GDM1 (cell line): Measurements from ENCODE around the gene TTLL11.
"Not testable (repeated sequence)": the region's sequence is repeated elsewhere in the genome, so short reads cannot be mapped to it uniquely, and the experiment has no call there.

Experiments
- DNase-seq: peaks from one replicate; lab custom pipeline; 2025; lab: John Stamatoyannopoulos, UW

The TTLL11 gene

DNA sequence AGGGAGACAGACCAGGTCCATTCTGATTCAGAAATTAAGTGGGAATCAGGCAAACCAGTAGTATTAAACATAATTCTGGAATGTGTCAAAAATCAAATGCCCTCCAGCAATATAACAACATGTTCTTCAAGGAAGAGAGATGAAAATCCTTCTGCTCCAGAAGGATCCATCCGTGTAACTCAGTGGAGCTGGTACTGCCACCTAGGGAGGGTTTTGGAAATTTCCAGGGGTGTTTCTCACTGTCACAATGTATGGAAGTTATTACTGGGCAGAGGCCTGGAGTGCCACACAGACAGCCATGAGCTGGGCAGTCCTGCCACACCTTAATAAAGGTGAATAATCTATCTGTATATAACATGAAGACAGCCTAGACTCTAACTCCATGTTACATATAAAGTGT lies 87.5 kb downstream of the TTLL11 start:
- no peak for DNase-seq

DNA sequence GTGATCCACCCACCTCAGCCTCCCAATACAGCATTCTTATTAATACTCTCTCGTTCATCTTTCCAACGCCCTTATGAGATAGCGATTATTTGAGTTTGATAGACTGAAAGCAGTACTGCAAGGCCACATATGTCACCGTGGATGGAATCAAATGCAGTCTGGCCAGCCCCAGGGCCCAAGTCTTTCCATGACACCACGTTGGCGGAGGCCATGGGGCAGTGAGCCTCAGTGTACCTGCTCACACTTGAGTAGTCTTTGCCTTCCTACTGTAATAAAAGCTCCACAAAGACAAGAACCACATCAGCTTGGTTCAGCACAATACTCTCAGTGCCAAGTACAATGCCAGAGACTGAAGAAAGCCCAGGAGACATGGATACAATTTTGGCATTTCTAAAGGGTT lies 88.5 kb downstream of the TTLL11 start:
- no peak for DNase-seq

DNA sequence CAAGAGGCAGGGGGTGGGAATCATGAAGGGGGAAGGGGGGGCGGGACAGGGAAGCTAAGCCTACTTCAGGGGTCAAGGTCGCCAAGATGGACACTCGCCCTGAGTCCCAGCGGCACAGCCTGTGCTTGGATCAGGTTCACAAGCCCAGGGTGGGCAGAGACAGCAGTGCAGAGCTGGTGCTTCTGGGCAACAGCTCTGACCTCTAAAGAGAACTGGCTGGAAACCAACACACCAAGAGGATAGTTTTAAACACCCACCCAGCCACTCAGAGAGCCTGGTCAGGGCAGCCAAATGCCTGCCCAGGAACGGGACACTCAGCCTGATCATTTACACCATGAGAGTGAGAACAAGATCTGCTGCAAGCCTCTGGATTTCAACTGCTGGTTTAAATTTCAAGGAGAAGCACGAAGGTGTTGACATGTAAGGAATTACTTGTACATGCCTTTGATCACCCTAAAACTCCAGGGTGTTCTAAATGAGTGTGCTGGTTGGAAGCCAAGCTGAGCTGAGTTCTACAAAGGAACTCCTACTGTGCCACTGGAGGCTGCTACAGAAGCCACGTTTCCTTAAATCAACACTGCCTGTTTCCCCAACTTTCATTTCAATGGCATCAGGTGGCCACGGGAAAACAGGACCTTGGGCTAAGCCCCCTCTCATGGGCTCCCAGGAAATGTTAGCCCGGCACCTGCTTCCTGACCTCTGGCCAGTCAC lies 91.5 kb downstream of the TTLL11 start:
- no peak for DNase-seq

DNA sequence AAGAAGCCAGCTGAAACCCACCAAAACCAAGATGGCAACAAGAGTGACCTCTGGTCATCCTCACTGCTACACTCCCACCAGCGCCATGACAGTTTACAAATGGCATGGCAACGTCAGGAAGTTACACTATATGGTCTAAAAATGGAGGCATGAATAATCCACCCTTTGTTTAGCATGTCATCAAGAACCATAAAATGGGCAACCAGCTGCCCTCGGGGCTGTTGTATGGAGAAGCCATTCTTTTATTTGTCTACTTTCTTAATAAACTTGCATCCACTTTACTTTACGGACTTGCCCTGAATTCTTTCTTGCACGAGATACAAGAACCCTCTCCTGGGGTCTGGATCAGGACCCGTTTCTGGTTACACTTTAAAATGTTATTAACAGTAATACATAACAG lies 92.6 kb downstream of the TTLL11 start:
- not testable (repeated sequence) for DNase-seq

DNA sequence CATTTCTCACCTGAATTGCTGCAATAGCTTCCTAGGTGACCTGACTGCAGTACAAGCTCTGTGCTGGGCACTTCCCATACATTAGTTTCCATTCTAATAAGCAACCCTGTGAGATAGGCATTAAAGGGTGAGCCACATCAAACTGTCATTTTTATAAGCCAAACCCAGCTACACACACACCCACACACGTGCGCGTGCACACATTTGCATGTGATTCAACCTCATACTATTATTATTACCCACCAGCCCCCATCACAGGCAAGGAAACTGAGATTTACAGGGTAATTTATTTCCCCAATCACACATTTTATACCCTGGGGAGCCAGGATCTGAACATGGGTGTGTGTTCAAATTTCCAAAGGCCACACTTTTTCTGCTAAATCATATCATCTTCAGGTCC lies 93.6 kb downstream of the TTLL11 start:
- DNase-seq = no peak

DNA sequence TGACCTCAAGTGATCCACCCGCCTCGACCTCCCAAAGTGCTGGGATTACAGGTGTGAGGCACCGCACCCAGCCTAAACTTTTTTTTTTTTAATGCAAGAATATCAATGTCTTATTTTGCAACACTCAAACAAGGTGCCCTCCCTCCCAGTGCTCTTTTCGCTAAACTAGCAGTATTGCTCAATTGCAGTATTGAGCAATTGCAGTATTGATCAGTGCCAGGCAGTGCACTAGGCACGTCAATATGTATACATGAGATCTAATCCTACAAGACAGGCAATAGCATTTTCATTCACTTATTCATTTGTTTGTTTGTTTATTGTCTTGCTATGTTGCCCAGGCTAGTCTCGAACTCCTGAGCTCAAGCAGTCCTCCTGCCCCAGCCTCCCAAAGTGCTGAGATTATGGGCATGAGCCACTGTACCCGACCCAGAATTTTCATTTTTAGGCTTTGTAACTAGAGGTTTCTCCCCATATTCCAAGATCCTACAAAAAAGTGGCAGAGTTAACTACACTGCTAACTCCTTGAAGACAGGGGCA lies 94.5 kb downstream of the TTLL11 start:
- DNase-seq = no peak

DNA sequence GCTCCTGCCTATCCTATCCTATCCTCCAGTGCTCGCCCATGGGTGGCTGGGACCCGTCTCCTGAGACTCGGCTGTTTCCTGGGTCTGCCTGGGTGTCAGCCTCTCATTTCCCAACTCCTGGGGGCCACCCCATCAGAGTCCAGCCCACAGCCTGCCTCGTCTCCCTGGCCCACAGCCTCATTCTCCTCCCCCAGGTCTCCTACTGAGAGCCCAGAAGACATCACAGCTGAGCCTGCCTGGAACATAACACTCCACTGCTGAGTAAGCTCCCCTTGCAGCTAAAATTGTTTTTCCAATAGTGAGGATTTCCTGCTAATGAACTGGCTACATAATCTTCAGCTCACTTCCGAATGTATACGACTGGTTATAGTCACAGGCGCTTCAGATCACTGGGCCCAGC lies 95.3 kb downstream of the TTLL11 start:
- DNase-seq = no peak

DNA sequence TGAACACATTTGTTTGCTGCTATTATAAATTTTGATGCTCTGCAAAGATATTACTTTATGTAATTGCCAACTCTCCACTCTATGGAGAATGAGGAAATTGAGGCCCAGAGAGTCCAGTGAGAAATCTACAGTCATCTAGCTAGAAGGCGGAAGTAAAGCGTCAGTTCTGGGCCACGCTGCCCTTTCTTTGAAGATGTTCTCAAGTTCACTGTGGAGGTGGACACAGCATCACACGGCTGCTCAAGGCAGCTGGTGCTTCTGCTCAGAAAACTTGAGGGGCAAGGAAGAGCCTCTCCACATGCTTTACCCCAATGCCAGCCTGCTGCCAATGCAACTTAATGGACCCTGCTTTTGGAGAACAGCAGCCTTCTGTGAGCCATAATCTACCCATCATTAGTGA lies 96.3 kb downstream of the TTLL11 start:
- no peak for DNase-seq

DNA sequence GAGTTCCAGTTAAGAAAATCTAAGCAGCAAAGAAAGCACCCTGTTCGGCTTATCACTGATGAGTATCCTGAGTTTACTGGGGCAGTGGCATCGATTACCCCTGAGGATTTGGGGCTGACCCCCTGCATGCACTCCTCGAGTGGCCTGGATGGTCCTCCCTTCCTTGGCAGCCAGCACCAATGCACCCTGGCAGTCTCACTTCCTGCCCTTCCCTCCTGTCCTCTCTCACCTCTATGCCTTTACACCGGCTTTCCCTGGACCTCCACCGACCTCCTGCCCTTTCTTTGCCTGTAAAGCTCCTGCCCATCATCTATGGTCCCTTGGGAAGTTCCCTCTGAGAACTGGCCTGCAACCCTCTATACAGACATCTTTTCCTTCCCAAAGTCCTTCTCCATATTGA lies 97.1 kb downstream of the TTLL11 start:
- DNase-seq = no peak

DNA sequence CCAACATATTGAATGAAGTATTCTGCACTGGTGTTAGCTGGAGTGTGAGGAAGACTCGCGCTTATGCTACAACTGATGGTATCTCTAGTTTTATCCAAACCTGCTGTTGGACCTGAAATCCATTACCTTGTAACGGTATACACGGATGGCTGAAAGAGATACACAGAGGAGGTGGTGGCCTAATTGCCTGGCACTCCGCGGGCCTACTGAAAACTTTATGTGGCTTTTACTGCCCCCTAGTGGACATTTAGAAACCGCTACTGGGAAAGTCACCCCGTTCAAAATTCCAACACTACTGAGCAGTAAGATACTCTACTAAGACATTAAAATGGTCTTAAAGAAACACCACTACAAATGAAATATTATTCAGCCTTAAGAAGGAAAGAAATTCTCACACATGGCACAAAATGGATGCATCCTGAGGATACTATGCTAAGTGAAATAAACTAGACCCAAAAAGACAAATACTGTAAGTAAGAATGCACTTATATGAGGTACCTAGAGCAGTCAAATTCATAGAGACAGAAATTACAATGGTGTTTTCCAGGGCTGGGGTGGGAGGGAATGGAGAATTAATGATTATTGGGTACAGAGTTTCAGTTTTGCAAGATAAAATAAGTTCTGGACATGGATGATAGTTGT lies 100.4 kb downstream of the TTLL11 start:
- peak; percentile 54 for DNase-seq

DNA sequence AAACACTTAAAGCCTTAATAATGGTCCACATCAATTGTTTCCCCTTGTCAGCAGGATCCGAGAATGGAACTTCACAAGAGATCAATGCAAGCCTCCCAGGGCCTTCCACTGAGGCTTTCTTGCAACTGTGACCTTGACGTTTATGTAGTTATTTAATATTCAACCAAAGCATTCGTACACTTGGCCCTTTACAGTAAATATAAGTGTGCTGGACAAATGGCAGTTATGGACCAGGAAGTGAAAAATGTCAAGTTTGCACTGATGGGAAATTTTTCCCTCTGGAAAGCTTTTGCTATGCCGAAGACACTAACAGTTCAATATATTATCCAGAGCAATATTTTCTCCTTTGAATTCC lies 101.8 kb downstream of the TTLL11 start:
- no peak for DNase-seq

DNA sequence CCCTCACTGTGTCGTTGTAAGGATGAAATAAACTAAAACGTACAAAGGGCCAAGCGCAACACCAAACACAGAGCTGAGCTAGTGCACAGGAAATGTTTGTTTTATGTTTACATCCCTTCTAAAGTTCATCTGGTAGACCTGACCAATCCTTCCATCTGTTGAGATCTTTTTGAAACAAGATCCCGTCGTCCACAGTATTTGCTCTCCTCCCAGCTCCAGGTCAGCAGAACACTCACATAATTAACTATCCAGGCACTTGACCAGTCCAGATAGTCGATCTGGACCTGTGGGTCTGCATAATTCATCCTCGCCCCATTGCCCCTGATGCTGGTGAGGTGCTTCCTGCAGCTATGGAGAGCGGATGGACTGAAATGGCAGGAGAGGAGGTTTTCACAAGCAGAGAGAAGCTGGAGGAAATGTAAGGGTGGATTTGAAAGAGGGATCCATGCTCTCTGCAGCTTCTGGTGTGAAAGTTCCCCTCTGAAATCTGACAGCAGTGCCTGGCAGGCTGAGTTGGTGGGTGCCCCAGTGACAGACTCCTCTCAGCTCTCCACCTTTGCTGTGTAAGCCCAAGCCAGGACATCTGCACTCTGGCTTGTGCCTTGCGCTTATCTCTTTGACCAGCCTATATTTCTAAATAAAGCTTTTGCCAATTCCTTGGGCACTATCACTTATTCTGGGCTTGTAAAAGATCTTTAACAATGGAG lies 102.4 kb downstream of the TTLL11 start:
- DNase-seq = no peak

DNA sequence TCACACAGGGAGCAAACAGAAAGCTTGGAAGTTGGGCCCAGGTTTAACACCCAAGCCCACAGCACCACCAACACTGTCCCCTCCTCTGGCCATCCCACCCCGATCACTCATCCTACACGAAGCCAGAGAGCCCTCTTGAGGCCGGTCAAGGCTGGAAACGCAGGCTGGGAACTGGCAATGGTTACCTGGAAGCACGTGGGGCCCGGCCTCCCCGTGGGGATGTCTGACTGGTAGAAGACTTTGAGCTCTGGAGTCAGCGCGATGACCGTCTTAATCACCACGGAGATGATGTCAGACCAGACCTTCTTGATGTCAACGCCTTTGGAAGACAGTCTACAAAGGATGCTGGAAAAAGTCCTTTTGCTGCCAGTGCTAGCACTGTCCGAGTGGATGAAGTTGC lies 104.1 kb downstream of the TTLL11 start:
- DNase-seq = no peak

DNA sequence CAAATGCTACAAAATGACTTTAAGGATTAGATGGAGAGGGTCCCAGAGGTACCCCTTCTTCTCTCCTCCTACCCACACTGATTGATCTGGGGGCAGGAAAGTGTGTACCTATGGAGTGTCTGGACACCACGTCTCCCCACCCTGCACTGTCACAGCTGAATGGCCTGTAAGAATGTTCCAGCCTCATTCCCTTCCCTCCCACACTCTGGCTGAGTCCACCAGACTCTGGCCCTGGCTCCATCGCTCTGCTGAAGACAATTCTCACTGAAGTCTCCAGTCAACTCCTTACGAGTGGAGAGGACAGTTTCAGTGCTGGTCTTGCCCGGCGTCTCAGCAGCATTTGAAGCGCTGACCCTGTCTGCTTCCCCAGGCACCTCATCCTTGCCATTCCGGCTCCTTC lies 105.8 kb downstream of the TTLL11 start:
- no peak for DNase-seq

DNA sequence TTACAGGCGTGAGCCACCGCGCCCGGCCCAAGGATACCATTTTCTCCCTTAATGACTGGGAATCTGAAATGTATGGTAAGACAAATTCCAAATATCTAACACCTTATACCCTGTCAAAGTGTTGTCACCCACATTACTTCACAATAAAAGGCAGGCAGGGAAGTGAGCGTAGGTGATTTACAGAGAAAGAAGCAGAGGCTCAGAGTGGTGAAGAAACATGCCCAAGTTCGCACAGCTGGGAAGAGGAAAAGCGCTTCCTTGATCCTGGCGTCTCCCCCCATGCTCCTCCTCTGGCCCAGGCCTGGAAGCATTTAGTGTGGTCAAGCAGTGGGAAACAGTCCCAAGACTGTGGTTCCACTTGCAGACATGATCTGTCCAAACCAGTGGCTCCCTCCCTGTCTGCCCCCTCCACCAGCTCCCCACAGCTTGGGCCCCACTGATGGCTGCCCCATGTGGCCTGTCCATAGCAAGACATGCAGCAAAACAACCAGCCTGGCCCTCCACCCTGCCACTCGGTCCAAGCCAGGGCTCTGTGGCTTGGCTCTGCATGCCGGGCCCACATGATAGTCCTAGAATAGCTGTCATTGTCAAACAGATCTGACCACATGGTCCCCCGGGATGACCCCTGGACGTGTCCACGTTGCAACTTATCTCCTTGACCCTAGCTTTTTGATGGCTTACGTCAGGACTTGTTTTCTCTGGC lies 107.2 kb downstream of the TTLL11 start:
- no peak for DNase-seq

DNA sequence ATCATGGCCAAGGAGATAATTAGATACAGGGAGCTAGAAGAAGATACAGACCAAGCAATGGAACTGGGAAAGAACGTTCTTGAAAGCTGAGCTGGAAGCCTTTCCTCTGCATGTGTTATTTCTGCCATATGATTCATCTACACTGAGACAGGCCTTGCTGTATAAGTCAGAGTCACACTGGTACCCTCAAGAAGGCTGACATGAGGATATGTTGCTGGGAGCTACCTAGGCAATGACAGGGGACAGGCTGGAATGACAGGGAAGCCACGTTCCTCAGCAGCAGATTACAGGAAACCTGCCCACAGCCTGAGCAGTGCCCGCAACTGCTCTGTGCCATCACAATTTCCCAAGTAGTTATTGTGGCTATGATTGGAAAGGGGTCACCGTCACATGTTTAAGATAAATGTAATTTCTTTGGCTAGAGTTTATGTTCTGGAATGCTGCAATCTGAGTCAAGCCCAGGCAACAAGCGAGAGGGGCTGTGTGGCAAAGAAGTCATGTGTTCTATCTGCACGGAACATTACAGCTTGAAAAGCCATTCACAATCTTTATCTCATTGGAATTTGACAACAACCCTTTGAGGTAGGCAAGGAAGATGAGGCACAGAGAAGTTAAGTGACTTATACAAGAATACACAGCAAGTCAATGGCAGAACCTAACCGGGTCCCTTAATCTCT lies 108.2 kb downstream of the TTLL11 start:
- DNase-seq = no peak

DNA sequence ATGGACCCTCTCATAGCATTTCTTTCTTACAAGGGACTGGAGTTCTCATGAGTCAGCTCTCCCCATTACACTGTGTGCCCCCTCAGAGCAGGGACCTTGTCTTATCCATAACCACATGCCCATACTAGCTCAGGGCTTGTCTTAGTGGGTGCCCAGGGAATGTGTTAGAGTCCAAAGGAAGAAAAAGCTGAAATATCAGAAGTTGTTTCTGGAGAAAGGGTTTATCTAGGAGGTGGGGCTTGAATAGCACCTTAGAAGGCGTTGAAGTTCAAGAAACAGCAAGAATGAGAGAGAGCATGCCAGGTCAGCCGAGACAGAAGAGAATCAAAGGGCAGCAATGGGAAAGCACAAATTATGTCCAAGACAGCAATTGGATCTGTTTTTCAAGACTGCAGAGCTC lies 109.4 kb downstream of the TTLL11 start:
- DNase-seq = no peak

DNA sequence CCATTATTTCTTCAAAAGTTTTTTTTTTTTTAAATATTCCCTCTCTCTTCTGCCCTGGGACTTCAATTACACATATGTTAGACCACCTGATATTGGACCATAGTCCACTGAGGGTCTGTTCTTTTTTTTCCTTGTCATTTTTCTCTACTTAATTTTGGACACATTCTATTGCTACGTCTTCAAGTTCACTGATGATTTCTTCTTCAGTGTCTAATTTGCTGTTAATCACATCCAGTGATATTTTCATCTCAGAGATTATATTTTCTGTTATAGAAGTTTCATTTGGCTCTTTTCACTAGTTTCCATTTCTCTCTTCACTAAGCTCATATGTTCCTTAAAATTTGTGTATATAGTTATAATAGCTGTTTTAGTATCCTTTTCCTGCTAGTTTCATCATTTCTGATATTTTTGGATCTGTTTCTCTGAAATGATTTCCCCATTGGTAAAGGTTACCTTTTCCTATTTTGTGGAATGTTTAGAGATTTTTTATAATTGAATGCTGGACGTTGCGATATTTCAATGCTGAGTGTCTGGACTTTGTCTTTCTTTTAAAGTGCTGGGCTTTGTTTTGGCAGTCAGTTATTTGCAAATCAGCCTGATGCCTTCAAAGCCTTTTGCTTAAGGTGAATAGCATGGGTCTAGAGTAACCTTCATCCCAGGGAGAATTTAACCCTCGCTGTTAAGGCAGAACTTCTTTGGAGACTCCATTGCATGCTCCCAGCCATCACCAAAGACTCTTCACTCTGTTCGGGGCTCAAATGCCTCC lies 111.8 kb downstream of the TTLL11 start:
- no peak for DNase-seq

DNA sequence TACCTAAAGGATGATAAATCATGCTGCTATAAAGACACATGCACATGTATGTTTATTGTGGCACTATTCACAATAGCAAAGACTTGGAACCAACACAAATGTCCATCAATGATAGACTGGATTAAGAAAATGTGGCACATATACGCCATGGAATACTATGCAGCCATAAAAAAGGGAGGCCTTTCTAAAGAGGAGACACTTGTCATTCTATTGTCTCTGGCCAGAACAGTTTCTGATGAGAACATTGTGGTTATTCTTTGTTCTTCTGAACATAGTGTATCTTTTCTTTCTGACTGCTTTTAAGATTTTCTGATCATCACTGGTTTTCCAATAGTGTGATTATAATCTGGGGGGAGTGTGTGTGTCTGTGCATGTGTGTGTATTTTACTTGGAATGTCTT lies 112.4 kb downstream of the TTLL11 start:
- not testable (repeated sequence) for DNase-seq

DNA sequence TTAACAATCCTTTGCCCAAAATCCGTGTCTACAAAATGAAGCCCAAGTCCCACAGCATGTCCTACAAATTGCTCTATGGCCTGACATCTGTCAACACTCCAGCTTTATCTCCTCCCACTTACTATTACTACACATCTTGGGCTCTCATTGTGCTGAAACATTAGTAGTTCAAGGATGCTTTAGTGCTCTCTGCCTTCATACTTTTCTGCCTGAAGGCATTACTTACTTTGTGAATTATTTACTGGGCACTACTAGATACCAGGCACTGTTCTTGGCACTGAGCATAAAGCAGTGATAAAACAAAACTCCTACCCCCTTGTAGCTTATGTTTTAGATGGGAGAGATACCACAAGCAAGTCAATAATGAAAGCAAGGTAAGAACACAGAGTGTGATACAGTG lies 113.4 kb downstream of the TTLL11 start:
- DNase-seq = no peak

DNA sequence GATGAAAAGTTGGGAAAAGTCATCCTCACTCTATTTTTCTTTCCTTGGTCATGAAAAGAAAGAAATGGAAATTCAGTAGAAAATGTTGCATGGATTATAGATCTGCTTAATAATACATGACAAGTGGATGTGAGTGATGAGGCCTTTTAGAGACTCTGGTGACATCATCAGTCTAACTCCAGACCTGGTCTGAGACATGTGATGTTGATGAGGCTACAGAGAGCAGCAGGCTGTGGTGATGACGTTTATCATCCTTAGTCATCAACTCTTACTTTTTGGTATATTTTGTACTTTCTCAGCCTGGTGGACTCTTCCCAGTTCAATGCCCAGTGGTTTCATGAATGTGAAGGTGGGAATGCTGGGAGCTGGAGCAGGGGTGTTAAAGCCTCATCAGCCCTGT lies 116.4 kb downstream of the TTLL11 start:
- no peak for DNase-seq
